Stimulated activated CD4-positive, alpha-beta T cell treated with anti-CD3 and anti-CD28 coated beads, Interleukin-1b, Interleukin-23, amount 100 ng/mL, for 4 hours (primary cell): ENCODE measurements around the gene GRIN2D.
"Not testable (repeated sequence)": the region's sequence is repeated elsewhere in the genome, so short reads cannot be mapped to it uniquely, and the experiment has no call there.

Source experiments
- DNase-seq, 2 donors: peaks; one replicate each; pipeline ENCODE4 v3.0.0-alpha.2; 2020; ENCODE audit warnings: low read depth in 2 of 2

GRIN2D gene

GRCh38 chr19:48371367-48371766, 22.1 kb upstream of the GRIN2D start:
- DNase-seq = no peak

GRCh38 chr19:48371771-48372170, 21.7 kb upstream of the GRIN2D start:
- not testable (repeated sequence) for DNase-seq

GRCh38 chr19:48372904-48373303, 20.6 kb upstream of the GRIN2D start:
- DNase-seq = no peak

GRCh38 chr19:48373567-48373966, 19.9 kb upstream of the GRIN2D start:
- no peak for DNase-seq

- no peak for DNase-seq
These were observed 15.3 kb upstream of the GRIN2D start for GRCh38 chr19:48378194-48378570.

GRCh38 chr19:48379058-48379457, 14.4 kb upstream of the GRIN2D start:
- no peak for DNase-seq

GRCh38 chr19:48381178-48381950, 12.1 kb upstream of the GRIN2D start:
- no peak for DNase-seq

GRCh38 chr19:48382286-48382685, 11.2 kb upstream of the GRIN2D start:
- no peak for DNase-seq

- DNase-seq = no peak
These were observed 7.9 kb upstream of the GRIN2D start for GRCh38 chr19:48385461-48386087.

GRCh38 chr19:48386981-48387380, 6.5 kb upstream of the GRIN2D start:
- DNase-seq = no peak

- DNase-seq = peak; percentile 49 to 54
These were observed 3.0 kb upstream of the GRIN2D start for GRCh38 chr19:48390188-48391099.

GRCh38 chr19:48391100-48392005, 2.1 kb upstream of the GRIN2D start, which contains the start of gene KDELR1:
Gene KDELR1 (minus strand): TSS chr19:48391551. CDS start chr19:48391358, 193 bp downstream.
- peak; percentile 72 to 73 for DNase-seq

GRCh38 chr19:48392006-48392344, 1.5 kb upstream of the GRIN2D start:
- not testable (repeated sequence) for DNase-seq

GRCh38 chr19:48392860-48393558, 459 bp upstream of the GRIN2D start:
- DNase-seq = no peak

GRCh38 chr19:48394331-48395169, 1.1 kb downstream of the GRIN2D start:
- DNase-seq = no peak

GRCh38 chr19:48395170-48395455, 1.6 kb downstream of the GRIN2D start:
- DNase-seq = no peak

- DNase-seq = no peak
These were observed 2.0 kb downstream of the GRIN2D start for GRCh38 chr19:48395499-48395898.

- no peak for DNase-seq
These were observed 2.8 kb downstream of the GRIN2D start for GRCh38 chr19:48396016-48396823.

GRCh38 chr19:48396824-48397176, 3.3 kb downstream of the GRIN2D start:
- DNase-seq = no peak
